Hepatocyte (in vitro differentiated cells): ENCODE results near the gene IRF2. TPM values are rescaled to one million over a fixed set of nuclear protein-coding genes. Genes with fewer than 3 reads are reported as not detected.
A peak's percentile ranks its signal among the peaks of the same experiment; 100 is the strongest.

Experiments
- DNase-seq: peaks from one replicate; pipeline ENCODE4 v3.0.0-alpha.2; 2016; ENCODE audit warnings: low spot score
- H2AFZ ChIP-seq: fragments of 200-600 bp; sonication (generic); 2 replicates; pipeline ENCODE4 v1.6.0; 2016; ENCODE audit warnings: antibody characterized with exemption, mild to moderate bottlenecking
- H3K27ac ChIP-seq: fragments of 200-600 bp; sonication (generic); 2 replicates; pipeline ENCODE4 v1.5.1; 2016; ENCODE audit warnings: mild to moderate bottlenecking
- H3K27me3 ChIP-seq: fragments of 200-600 bp; sonication (generic); 2 replicates; pipeline ENCODE4 v1.6.1; 2016
- H3K36me3 ChIP-seq: fragments of 200-600 bp; sonication (generic); replicated peaks from 2 replicates; pipeline ENCODE4 v1.5.1; 2016; ENCODE audit warnings: low read depth; ENCODE audit not compliant: insufficient read depth
- H3K4me1 ChIP-seq: fragments of 200-600 bp; sonication (generic); 2 replicates; pipeline ENCODE4 v1.5.1; 2016; ENCODE audit warnings: mild to moderate bottlenecking, moderate library complexity; ENCODE audit not compliant: insufficient read depth
- H3K4me2 ChIP-seq: fragments of 200-600 bp; sonication (generic); 2 replicates; pipeline ENCODE4 v1.6.0; 2016
- H3K4me3 ChIP-seq: fragments of 200-600 bp; sonication (generic); 2 replicates; pipeline ENCODE4 v1.5.1; 2016; ENCODE audit warnings: mild to moderate bottlenecking
- H3K79me2 ChIP-seq: fragments of 200-600 bp; sonication (generic); 2 replicates; pipeline ENCODE4 v1.6.0; 2017; ENCODE audit warnings: mild to moderate bottlenecking
- H3K9me2 ChIP-seq: fragments of 200-600 bp; sonication (generic); replicated peaks from 2 replicates; pipeline ENCODE4 v1.6.0; 2017; ENCODE audit warnings: mild to moderate bottlenecking; ENCODE audit not compliant: insufficient read depth
- H3K9me3 ChIP-seq: fragments of 200-600 bp; sonication (generic); 2 replicates; pipeline ENCODE4 v1.5.1; 2016; ENCODE audit warnings: low read depth, mild to moderate bottlenecking
- H4K20me1 ChIP-seq: fragments of 200-600 bp; sonication (generic); 2 replicates; pipeline ENCODE4 v1.6.0; 2016; ENCODE audit warnings: mild to moderate bottlenecking; ENCODE audit not compliant: insufficient read depth, poor library complexity, severe bottlenecking
- CTCF ChIP-seq: fragments of 200-600 bp; sonication (generic); IDR thresholded peaks from 2 replicates; pipeline ENCODE4 v1.5.1; 2016; ENCODE audit warnings: antibody characterized with exemption, mild to moderate bottlenecking; ENCODE audit not compliant: poor library complexity
- EZH2 ChIP-seq: fragments of 200-600 bp; sonication (generic); IDR thresholded peaks from 2 replicates; pipeline ENCODE4 v1.6.1; 2016; ENCODE audit warnings: antibody characterized with exemption, mild to moderate bottlenecking, borderline replicate concordance
- EZH2phosphoT487 ChIP-seq: fragments of 200-600 bp; sonication (generic); IDR thresholded peaks from one replicate; pipeline ENCODE4 v1.6.1; 2018; ENCODE audit warnings: antibody characterized with exemption, mild to moderate bottlenecking, low read depth, moderate library complexity; ENCODE audit not compliant: unreplicated experiment, severe bottlenecking
- WGBS: methylation state at CpG from one replicate; pipeline ENCODE4 v1.1.6; 2016; ENCODE audit warnings: low lambda C conversion rate; ENCODE audit errors: missing lambda C conversion rate; 5-methylcytosine and 5-hydroxymethylcytosine counted together
- polyA plus RNA-seq: library from polyadenylated mRNA; unstranded; fragments of >200 nt; fragmentation: Nextera tagmentation; extraction: Ambion mirVana; gene quantifications from 2 replicates; pipeline ENCODE4 v1.2.1, GENCODE V29; 2016
- total RNA-seq: library from RNA; depleted of rRNA; stranded (reverse); fragments of >200 nt; gene quantifications from 2 replicates; pipeline ENCODE4 v1.2.3, GENCODE V29; 2014

Gene IRF2
- total and polyA plus RNA-seq, 2 experiments from 2014 or later, result 17.7 to 41.1 TPM

GRCh38 chr4:184363258-184363657 is 111.1 kb downstream of the IRF2 start:
- H3K36me3 ChIP-seq, result no peaks in the 10 kb centered on the region
- H3K4me2 ChIP-seq, result no peak overlapping the region
- H3K9me2 ChIP-seq, result no peaks in the 10 kb centered on the region
- no peak for TF ChIP-seq EZH2phosphoT487
- no peak for TF ChIP-seq CTCF
- TF ChIP-seq EZH2, result no peak
- H3K27me3 ChIP-seq, result no peaks in the 10 kb centered on the region
- H3K4me1 ChIP-seq, result peaks cover 26% of the 10 kb centered on the region
- H2AFZ ChIP-seq, result no peak overlapping the region
- WGBS, result 97% methylated on average over 6 of the region's 6 CpGs
- peak overlapping the region; percentile 72 for H3K27ac ChIP-seq
- no peaks in the 10 kb centered on the region for H3K9me3 ChIP-seq
- H3K79me2 ChIP-seq, result no peaks in the 10 kb centered on the region
- no peaks in the 10 kb centered on the region for H4K20me1 ChIP-seq
- no peak for DNase-seq
- no peak overlapping the region for H3K4me3 ChIP-seq

GRCh38 chr4:184362396-184362795 is 112.0 kb downstream of the IRF2 start:
- Histone ChIP-seq H4K20me1 (no peaks in the 10 kb centered on the region), H3K9me3 (no peaks in the 10 kb centered on the region), H3K27me3 (no peaks in the 10 kb centered on the region), H3K4me2 (no peak overlapping the region), H3K4me3 (no peak overlapping the region), H3K27ac (peak overlapping the region; percentile 44), H3K4me1 (peaks cover 27% of the 10 kb centered on the region), H2AFZ (no peak overlapping the region), H3K79me2 (no peaks in the 10 kb centered on the region), H3K9me2 (no peaks in the 10 kb centered on the region), H3K36me3 (no peaks in the 10 kb centered on the region)
- TF ChIP-seq CTCF, result no peak
- no peak for TF ChIP-seq EZH2phosphoT487
- no peak for TF ChIP-seq EZH2
- DNase-seq, result no peak
- 75% methylated on average over 4 of the region's 4 CpGs for WGBS

- Histone ChIP-seq H3K9me3 (no peaks in the 10 kb centered on the region), H3K79me2 (no peaks in the 10 kb centered on the region), H3K4me3 (no peak overlapping the region), H3K4me2 (no peak overlapping the region), H3K9me2 (no peaks in the 10 kb centered on the region), H3K27me3 (no peaks in the 10 kb centered on the region), H4K20me1 (no peaks in the 10 kb centered on the region), H3K27ac (no peak overlapping the region), H2AFZ (no peak overlapping the region), H3K36me3 (no peaks in the 10 kb centered on the region), H3K4me1 (peaks cover 27% of the 10 kb centered on the region)
- no peak for TF ChIP-seq CTCF
- WGBS, result 94% methylated on average over 3 of the region's 3 CpGs
- no peak for DNase-seq
These were observed 112.9 kb downstream of the IRF2 start for GRCh38 chr4:184361443-184361842.

GRCh38 chr4:184359888-184360287 is 114.5 kb downstream of the IRF2 start:
- no peak overlapping the region for H3K4me3 ChIP-seq
- no peak overlapping the region for H3K27ac ChIP-seq
- no peaks in the 10 kb centered on the region for H3K27me3 ChIP-seq
- DNase-seq, result no peak
- H2AFZ ChIP-seq, result no peak overlapping the region
- peaks cover 32% of the 10 kb centered on the region for H3K4me1 ChIP-seq
- no peaks in the 10 kb centered on the region for H3K9me2 ChIP-seq
- no peaks in the 10 kb centered on the region for H3K79me2 ChIP-seq
- H3K9me3 ChIP-seq, result no peaks in the 10 kb centered on the region
- H4K20me1 ChIP-seq, result no peaks in the 10 kb centered on the region
- WGBS, result 50% methylated on average over 5 of the region's 5 CpGs
- no peaks in the 10 kb centered on the region for H3K36me3 ChIP-seq
- no peak overlapping the region for H3K4me2 ChIP-seq
- no peak for TF ChIP-seq CTCF
- TF ChIP-seq EZH2phosphoT487, result no peak
- no peak for TF ChIP-seq EZH2
